ENCODE data around the gene HEMGN. TPM values are rescaled to one million over a fixed set of nuclear protein-coding genes. Genes with fewer than 3 reads are reported as not detected.

The HEMGN gene
- total and polyA plus RNA-seq, 3 donors from 2014 or later, result 11.8 to 43.5 (median 22.2) TPM

- no peak for TF ChIP-seq POLR2A (IDR thresholded peaks at IDR 0.05)
- TF ChIP-seq, protein P1, sequence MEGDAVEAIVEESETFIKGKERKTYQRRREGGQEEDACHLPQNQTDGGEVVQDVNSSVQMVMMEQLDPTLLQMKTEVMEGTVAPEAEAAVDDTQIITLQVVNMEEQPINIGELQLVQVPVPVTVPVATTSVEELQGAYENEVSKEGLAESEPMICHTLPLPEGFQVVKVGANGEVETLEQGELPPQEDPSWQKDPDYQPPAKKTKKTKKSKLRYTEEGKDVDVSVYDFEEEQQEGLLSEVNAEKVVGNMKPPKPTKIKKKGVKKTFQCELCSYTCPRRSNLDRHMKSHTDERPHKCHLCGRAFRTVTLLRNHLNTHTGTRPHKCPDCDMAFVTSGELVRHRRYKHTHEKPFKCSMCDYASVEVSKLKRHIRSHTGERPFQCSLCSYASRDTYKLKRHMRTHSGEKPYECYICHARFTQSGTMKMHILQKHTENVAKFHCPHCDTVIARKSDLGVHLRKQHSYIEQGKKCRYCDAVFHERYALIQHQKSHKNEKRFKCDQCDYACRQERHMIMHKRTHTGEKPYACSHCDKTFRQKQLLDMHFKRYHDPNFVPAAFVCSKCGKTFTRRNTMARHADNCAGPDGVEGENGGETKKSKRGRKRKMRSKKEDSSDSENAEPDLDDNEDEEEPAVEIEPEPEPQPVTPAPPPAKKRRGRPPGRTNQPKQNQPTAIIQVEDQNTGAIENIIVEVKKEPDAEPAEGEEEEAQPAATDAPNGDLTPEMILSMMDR (IDR thresholded peaks at IDR 0.05), result no peak
- Histone ChIP-seq H3K4me3 (no peak overlapping the region), H3K27ac (no peak overlapping the region), H3K36me3 (ENCODE audit: low read depth, missing control alignments) (no peaks in the 10 kb centered on the region), H3K4me1 (peaks cover 2% of the 10 kb centered on the region), H3K9me3 (no peaks in the 10 kb centered on the region), H3K27me3 (no peaks in the 10 kb centered on the region)
- WGBS, 2 donors, result 76 to 81% methylated on average over 1 of the region's 1 CpG
- DNase-seq, result no peak
- intact Hi-C loops (cut with DNase I; ENCODE audit: low total_unique reads), result no loop called here
Observed at GRCh38 chr9:97975376-97975775, 37.4 kb upstream of the HEMGN start.

- DNase-seq, result no peak
- WGBS, 2 donors, result 87% methylated on average over 4 of the region's 4 CpGs
- no peak overlapping the region for H3K27ac ChIP-seq
- no peaks in the 10 kb centered on the region for H3K4me1 ChIP-seq
- no peaks in the 10 kb centered on the region for H3K27me3 ChIP-seq
- TF ChIP-seq, protein P1 (IDR thresholded peaks at IDR 0.05), result no peak
- TF ChIP-seq POLR2A (IDR thresholded peaks at IDR 0.05), result no peak
- H3K36me3 ChIP-seq (ENCODE audit: low read depth, missing control alignments), result no peaks in the 10 kb centered on the region
- no peaks in the 10 kb centered on the region for H3K9me3 ChIP-seq
- no peak overlapping the region for H3K4me3 ChIP-seq
- intact Hi-C loops (cut with DNase I; ENCODE audit: low total_unique reads), result no loop called here
Observed at GRCh38 chr9:97972753-97973152, 34.8 kb upstream of the HEMGN start.

GRCh38 chr9:97970165-97970564 is 32.2 kb upstream of the HEMGN start:
- no peaks in the 10 kb centered on the region for H3K4me1 ChIP-seq
- DNase-seq, result no peak
- TF ChIP-seq, protein P1 (IDR thresholded peaks at IDR 0.05), result no peak
- TF ChIP-seq POLR2A (IDR thresholded peaks at IDR 0.05), result no peak
- intact Hi-C loops (cut with DNase I; ENCODE audit: low total_unique reads), result no loop called here
- H3K27ac ChIP-seq, result no peak overlapping the region
- no peaks in the 10 kb centered on the region for H3K27me3 ChIP-seq
- H3K36me3 ChIP-seq (ENCODE audit: low read depth, missing control alignments), result no peaks in the 10 kb centered on the region
- H3K4me3 ChIP-seq, result no peak overlapping the region
- H3K9me3 ChIP-seq, result no peaks in the 10 kb centered on the region
- WGBS, 2 donors, result 54 to 62% methylated on average over 7 of the region's 7 CpGs

GRCh38 chr9:97969014-97969413 is 31.0 kb upstream of the HEMGN start:
- no peak overlapping the region for H3K27ac ChIP-seq
- DNase-seq, result no peak
- intact Hi-C loops (cut with DNase I; ENCODE audit: low total_unique reads), result no loop called here
- no peaks in the 10 kb centered on the region for H3K4me1 ChIP-seq
- H3K27me3 ChIP-seq, result no peaks in the 10 kb centered on the region
- no peak overlapping the region for H3K4me3 ChIP-seq
- H3K36me3 ChIP-seq (ENCODE audit: low read depth, missing control alignments), result no peaks in the 10 kb centered on the region
- no peak for TF ChIP-seq POLR2A (IDR thresholded peaks at IDR 0.05)
- TF ChIP-seq, protein P1 (IDR thresholded peaks at IDR 0.05), result no peak
- no peaks in the 10 kb centered on the region for H3K9me3 ChIP-seq
- WGBS, 2 donors, result 59 to 60% methylated on average over 2 of the region's 2 CpGs

GRCh38 chr9:97966493-97966892 is 28.5 kb upstream of the HEMGN start:
- Histone ChIP-seq H3K9me3 (no peaks in the 10 kb centered on the region), H3K4me1 (no peaks in the 10 kb centered on the region), H3K36me3 (ENCODE audit: low read depth, missing control alignments) (no peaks in the 10 kb centered on the region), H3K27me3 (no peaks in the 10 kb centered on the region), H3K4me3 (no peak overlapping the region), H3K27ac (no peak overlapping the region)
- TF ChIP-seq, protein P1 (IDR thresholded peaks at IDR 0.05), result no peak
- no peak for TF ChIP-seq POLR2A (IDR thresholded peaks at IDR 0.05)
- intact Hi-C loops (cut with DNase I; ENCODE audit: low total_unique reads), result no loop called here
- DNase-seq, result no peak
- 37 to 44% methylated on average over 1 of the region's 1 CpG for whole genome bisulfite sequencing, 2 donors
